Measurements from ENCODE around the gene NRIP1. TPM values are rescaled to one million over a fixed set of nuclear protein-coding genes. Genes with fewer than 3 reads are reported as not detected.

NRIP1 gene
- total RNA-seq, 4 donors from 2014 or later = 16.1 to 81.9 (median 36.4) TPM

- H3K36me3 ChIP-seq = no peaks in the 10 kb centered on the region
- no peak overlapping the region for H3K4me3 ChIP-seq
- H3K27ac ChIP-seq = no peak overlapping the region
- H3K27me3 ChIP-seq = no peaks in the 10 kb centered on the region
- TF ChIP-seq, protein P1, sequence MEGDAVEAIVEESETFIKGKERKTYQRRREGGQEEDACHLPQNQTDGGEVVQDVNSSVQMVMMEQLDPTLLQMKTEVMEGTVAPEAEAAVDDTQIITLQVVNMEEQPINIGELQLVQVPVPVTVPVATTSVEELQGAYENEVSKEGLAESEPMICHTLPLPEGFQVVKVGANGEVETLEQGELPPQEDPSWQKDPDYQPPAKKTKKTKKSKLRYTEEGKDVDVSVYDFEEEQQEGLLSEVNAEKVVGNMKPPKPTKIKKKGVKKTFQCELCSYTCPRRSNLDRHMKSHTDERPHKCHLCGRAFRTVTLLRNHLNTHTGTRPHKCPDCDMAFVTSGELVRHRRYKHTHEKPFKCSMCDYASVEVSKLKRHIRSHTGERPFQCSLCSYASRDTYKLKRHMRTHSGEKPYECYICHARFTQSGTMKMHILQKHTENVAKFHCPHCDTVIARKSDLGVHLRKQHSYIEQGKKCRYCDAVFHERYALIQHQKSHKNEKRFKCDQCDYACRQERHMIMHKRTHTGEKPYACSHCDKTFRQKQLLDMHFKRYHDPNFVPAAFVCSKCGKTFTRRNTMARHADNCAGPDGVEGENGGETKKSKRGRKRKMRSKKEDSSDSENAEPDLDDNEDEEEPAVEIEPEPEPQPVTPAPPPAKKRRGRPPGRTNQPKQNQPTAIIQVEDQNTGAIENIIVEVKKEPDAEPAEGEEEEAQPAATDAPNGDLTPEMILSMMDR (IDR thresholded peaks at IDR 0.05) = no peak
- TF ChIP-seq POLR2A (IDR thresholded peaks at IDR 0.05) = no peak
- DNase-seq = no peak
- no peaks in the 10 kb centered on the region for H3K4me1 ChIP-seq
- intact Hi-C loops (cut with DNase I; ENCODE audit: low total_unique reads) = no loop called here
- H3K9me3 ChIP-seq = no peaks in the 10 kb centered on the region
Measured at GRCh38 chr21:15094706-15095105, 29.9 kb upstream of the NRIP1 start.

- H3K9me3 ChIP-seq = no peaks in the 10 kb centered on the region
- intact Hi-C loops (cut with DNase I; ENCODE audit: low total_unique reads) = no loop called here
- no peaks in the 10 kb centered on the region for H3K4me1 ChIP-seq
- H3K27me3 ChIP-seq = no peaks in the 10 kb centered on the region
- TF ChIP-seq, protein P1 (IDR thresholded peaks at IDR 0.05) = no peak
- no peak for TF ChIP-seq POLR2A (IDR thresholded peaks at IDR 0.05)
- no peak for DNase-seq
- H3K4me3 ChIP-seq = no peak overlapping the region
- no peak overlapping the region for H3K27ac ChIP-seq
- no peaks in the 10 kb centered on the region for H3K36me3 ChIP-seq
Measured at GRCh38 chr21:15093216-15093615, 28.4 kb upstream of the NRIP1 start.

DNA sequence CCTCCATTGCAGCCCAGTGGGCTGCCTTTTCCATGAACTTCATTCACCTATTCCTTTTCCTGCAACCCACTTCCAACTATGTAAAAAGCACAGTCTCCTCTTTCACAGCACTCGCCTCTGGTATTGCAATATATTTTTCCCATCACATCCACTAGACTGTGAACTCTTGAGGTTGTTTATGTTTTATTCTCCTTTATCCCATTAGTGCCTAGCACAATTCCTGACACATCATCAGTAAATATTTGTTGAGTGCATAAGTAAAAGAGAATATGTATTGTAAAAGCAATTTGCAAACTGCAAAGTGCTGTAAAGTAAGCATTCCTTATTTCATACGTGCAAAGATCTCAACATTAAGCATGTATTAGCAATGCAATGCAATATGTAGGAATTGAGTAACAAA lies 27.9 kb upstream of the NRIP1 start:
- no peak for TF ChIP-seq POLR2A (IDR thresholded peaks at IDR 0.05)
- TF ChIP-seq, protein P1 (IDR thresholded peaks at IDR 0.05) = no peak
- Histone ChIP-seq H3K27me3 (no peaks in the 10 kb centered on the region), H3K36me3 (no peaks in the 10 kb centered on the region), H3K4me3 (no peak overlapping the region), H3K9me3 (no peaks in the 10 kb centered on the region), H3K4me1 (no peaks in the 10 kb centered on the region), H3K27ac (no peak overlapping the region)
- intact Hi-C loops (cut with DNase I; ENCODE audit: low total_unique reads) = no loop called here
- DNase-seq = no peak

DNA sequence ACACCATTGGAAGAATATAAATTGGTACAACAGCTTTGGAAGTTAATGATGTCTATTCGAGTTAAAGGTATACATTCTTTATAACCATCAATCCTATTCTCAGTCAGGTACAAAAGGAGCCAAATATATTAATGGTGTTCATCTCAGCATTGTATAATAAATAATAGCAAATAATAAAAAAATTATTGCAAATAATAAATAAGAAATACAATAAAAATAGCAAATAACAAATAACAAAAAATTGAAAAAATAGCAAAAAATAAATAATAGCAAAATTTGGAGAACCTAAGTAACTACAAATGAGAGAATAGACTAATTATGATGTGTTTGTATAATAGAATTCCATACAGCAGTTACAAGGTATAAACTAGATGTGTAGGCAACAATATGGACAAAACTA lies 25.6 kb upstream of the NRIP1 start:
- intact Hi-C loops (cut with DNase I; ENCODE audit: low total_unique reads) = no loop called here
- no peaks in the 10 kb centered on the region for H3K4me1 ChIP-seq
- no peaks in the 10 kb centered on the region for H3K27me3 ChIP-seq
- no peak overlapping the region for H3K4me3 ChIP-seq
- no peak for DNase-seq
- H3K9me3 ChIP-seq = no peaks in the 10 kb centered on the region
- no peaks in the 10 kb centered on the region for H3K36me3 ChIP-seq
- no peak overlapping the region for H3K27ac ChIP-seq
- no peak for TF ChIP-seq POLR2A (IDR thresholded peaks at IDR 0.05)
- TF ChIP-seq, protein P1 (IDR thresholded peaks at IDR 0.05) = no peak

DNA sequence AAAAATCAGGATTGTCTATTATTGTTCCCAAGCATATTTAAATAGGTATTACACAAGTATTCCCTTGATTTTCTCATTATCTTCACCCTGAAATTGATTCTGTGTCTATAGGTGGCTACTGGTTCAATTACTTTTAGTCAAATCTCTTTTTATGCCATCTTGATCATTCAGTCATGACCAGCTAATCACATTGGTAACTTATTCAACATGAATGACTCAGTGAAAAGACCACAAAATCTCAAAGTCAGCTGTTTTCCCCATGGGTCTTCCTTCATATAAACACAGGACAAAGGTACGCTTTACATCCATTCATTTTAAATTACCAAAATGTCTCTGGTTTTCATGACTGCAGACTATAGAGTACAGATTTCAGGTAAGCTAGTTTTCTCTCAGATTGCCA lies 23.7 kb upstream of the NRIP1 start:
- intact Hi-C loops (cut with DNase I; ENCODE audit: low total_unique reads) = no loop called here

More for the DNA sequence above, 23.7 kb upstream of the NRIP1 start:
- no peak for DNase-seq
- H3K27ac ChIP-seq = no peak overlapping the region
- H3K9me3 ChIP-seq = no peaks in the 10 kb centered on the region
- H3K4me3 ChIP-seq = no peak overlapping the region
- no peak for TF ChIP-seq POLR2A (IDR thresholded peaks at IDR 0.05)
- TF ChIP-seq, protein P1 (IDR thresholded peaks at IDR 0.05) = no peak
- no peaks in the 10 kb centered on the region for H3K36me3 ChIP-seq
- no peaks in the 10 kb centered on the region for H3K4me1 ChIP-seq
- H3K27me3 ChIP-seq = no peaks in the 10 kb centered on the region

Measured in uterus (tissue), 4 donors.